DOHH2 (cell line): ENCODE results near the gene GNG14.
A peak's percentile ranks its signal among the peaks of the same experiment; 100 is the strongest.

Experiments
- H3F3A ChIP-seq: fragments of 200-600 bp; sonication (generic), shearing (Covaris generic); 2 replicates; pipeline ENCODE4 v1.6.0; 2016; ENCODE audit warnings: antibody characterized with exemption, mild to moderate bottlenecking; ENCODE audit not compliant: control insufficient read depth, insufficient read depth
- H3K27ac ChIP-seq: fragments of 200-600 bp; sonication (generic); 2 replicates; pipeline ENCODE4 v1.5.1; 2014; ENCODE audit warnings: low read depth, mild to moderate bottlenecking, low read length, moderate library complexity
- H3K27me3 ChIP-seq: fragments of 200-600 bp; sonication (generic); 2 replicates; pipeline ENCODE4 v1.6.1; 2014; ENCODE audit warnings: mild to moderate bottlenecking, low read length, mixed read lengths; ENCODE audit not compliant: control insufficient read depth
- H3K36me3 ChIP-seq: fragments of 200-600 bp; sonication (generic); 2 replicates; pipeline ENCODE4 v1.6.1; 2014; ENCODE audit warnings: mild to moderate bottlenecking, low read length, moderate library complexity, mixed read lengths; ENCODE audit not compliant: control insufficient read depth
- H3K4me1 ChIP-seq: fragments of 200-600 bp; sonication (generic); 2 replicates; pipeline ENCODE4 v1.6.1; 2014; ENCODE audit warnings: mild to moderate bottlenecking, low read length, mixed read lengths; ENCODE audit not compliant: control insufficient read depth
- H3K4me2 ChIP-seq: fragments of 200-600 bp; sonication (generic); 2 replicates; pipeline ENCODE4 v1.6.0; 2014; ENCODE audit warnings: mild to moderate bottlenecking, low read length, moderate library complexity
- H3K4me3 ChIP-seq: fragments of 200-600 bp; sonication (generic); 2 replicates; pipeline ENCODE4 v1.5.1; 2014; ENCODE audit warnings: mild to moderate bottlenecking, low read length, mixed read lengths
- H3K79me2 ChIP-seq: fragments of 200-600 bp; sonication (generic); 2 replicates; pipeline ENCODE4 v1.6.1; 2014; ENCODE audit warnings: mild to moderate bottlenecking, low read length, mixed read lengths; ENCODE audit not compliant: control insufficient read depth
- H3K9me2 ChIP-seq: fragments of 200-600 bp; sonication (generic); replicated peaks from 2 replicates; pipeline ENCODE4 v1.6.1; 2014; ENCODE audit warnings: mild to moderate bottlenecking, low read length, mixed read lengths; ENCODE audit not compliant: control insufficient read depth
- H3K9me3 ChIP-seq: fragments of 200-600 bp; sonication (generic); 2 replicates; pipeline ENCODE4 v1.6.1; 2014; ENCODE audit warnings: antibody characterized with exemption, low read length, mixed read lengths; ENCODE audit not compliant: control insufficient read depth, insufficient read depth
- H4K20me1 ChIP-seq: fragments of 200-600 bp; sonication (generic); 2 replicates; pipeline ENCODE4 v1.6.0; 2014; ENCODE audit warnings: low read depth, mild to moderate bottlenecking, antibody characterized with exemption, low read length, moderate library complexity; ENCODE audit not compliant: control insufficient read depth, insufficient read depth
- EZH2phosphoT487 ChIP-seq: fragments of 200-600 bp; sonication (generic); IDR thresholded peaks from 2 replicates; pipeline ENCODE4 v1.6.1; 2017; ENCODE audit warnings: borderline replicate concordance, mild to moderate bottlenecking, antibody characterized with exemption, low read length, moderate library complexity, mixed read lengths
- TF ChIP-seq, protein P1 (sequence below): fragments of 200-600 bp; sonication (generic); IDR thresholded peaks from one replicate; pipeline ENCODE4 v1.5.1; 2014; ENCODE audit warnings: antibody characterized with exemption, mild to moderate bottlenecking, low read depth, low read length; ENCODE audit not compliant: poor library complexity, severe bottlenecking

The GNG14 gene

DNA sequence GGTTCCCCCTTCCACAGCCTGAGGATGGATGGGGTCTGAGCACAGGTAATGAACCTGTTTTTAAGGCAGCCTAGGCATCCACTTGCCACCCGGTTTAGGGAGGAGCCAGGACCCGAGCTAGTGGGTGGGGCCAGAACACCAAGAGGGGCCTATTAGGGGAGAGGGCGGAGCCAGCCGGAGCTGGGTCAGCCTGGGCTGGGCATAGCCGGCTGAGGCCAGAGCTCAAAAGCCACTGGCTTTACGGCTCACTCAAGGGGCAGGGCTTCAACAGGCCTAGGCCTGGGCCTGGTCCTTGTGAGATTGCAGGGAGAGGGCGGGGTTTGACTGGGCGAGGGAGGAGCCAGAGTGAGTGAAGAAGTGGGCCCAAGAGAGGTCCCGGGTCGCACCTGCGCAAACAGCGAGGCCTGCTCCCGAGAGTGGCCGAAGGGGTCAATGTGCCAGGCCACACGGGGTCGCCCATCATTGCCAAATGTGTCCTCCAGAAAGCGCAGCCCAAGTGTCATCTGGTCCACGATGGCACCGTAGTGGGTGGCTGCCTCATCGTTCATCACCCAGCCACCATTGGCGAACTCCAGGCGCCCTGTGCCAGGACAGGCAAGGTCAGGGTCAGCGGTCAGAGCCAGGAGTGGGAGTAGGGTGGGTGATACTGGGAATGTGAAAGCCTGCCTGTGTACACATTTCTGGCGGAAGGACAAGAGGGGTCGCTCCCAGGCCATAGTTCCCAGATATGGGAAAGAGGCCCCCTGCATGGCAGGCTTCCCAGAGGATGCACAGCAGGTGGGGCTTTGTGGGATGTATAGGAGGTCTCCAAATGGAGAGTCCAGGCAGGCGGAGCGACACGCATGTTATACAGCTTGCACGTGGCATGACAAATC is 23.2 kb upstream of the GNG14 start:
- no peaks in the 10 kb centered on the region for H3K9me2 ChIP-seq
- TF ChIP-seq, protein P1, sequence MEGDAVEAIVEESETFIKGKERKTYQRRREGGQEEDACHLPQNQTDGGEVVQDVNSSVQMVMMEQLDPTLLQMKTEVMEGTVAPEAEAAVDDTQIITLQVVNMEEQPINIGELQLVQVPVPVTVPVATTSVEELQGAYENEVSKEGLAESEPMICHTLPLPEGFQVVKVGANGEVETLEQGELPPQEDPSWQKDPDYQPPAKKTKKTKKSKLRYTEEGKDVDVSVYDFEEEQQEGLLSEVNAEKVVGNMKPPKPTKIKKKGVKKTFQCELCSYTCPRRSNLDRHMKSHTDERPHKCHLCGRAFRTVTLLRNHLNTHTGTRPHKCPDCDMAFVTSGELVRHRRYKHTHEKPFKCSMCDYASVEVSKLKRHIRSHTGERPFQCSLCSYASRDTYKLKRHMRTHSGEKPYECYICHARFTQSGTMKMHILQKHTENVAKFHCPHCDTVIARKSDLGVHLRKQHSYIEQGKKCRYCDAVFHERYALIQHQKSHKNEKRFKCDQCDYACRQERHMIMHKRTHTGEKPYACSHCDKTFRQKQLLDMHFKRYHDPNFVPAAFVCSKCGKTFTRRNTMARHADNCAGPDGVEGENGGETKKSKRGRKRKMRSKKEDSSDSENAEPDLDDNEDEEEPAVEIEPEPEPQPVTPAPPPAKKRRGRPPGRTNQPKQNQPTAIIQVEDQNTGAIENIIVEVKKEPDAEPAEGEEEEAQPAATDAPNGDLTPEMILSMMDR = no peak
- no peak for TF ChIP-seq EZH2phosphoT487
- H3F3A ChIP-seq = 0 out of 2 replicates have a peak, but pooled peaks cover 3% of the 10 kb centered on the region
- H3K27ac ChIP-seq = peak overlapping the region; percentile 41
- H3K4me3 ChIP-seq = peak overlapping the region; percentile 98
- H4K20me1 ChIP-seq = no peaks in the 10 kb centered on the region
- no peaks in the 10 kb centered on the region for H3K27me3 ChIP-seq
- H3K9me3 ChIP-seq = no peaks in the 10 kb centered on the region
- peaks cover 38% of the 10 kb centered on the region for H3K4me1 ChIP-seq
- peaks cover 47% of the 10 kb centered on the region for H3K79me2 ChIP-seq
- H3K4me2 ChIP-seq = peak overlapping the region; percentile 92
- peaks cover 31% of the 10 kb centered on the region for H3K36me3 ChIP-seq

DNA sequence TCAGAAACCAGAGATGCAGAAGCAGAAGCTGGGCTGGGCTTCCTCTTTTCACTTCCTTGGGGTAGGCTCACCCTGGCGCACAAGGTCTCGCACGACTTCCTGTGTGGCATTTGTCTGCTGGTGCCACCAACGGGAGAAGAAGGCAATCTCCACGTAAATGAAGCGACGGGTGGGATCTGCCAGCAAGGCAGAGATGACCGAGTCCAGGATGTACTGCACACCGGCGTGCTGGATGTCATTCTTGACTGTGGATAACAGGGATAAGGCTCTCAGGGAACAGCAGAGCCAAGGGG is 22.6 kb upstream of the GNG14 start:
- no peaks in the 10 kb centered on the region for H3K9me2 ChIP-seq
- peak overlapping the region; percentile 41 for H3K27ac ChIP-seq
- H4K20me1 ChIP-seq = no peaks in the 10 kb centered on the region
- H3K79me2 ChIP-seq = peaks cover 53% of the 10 kb centered on the region
- no peaks in the 10 kb centered on the region for H3K27me3 ChIP-seq
- peak overlapping the region; percentile 98 for H3K4me3 ChIP-seq
- peaks cover 40% of the 10 kb centered on the region for H3K4me1 ChIP-seq
- H3F3A ChIP-seq = 0 out of 2 replicates have a peak, but pooled peaks cover 3% of the 10 kb centered on the region
- peak overlapping the region; percentile 92 for H3K4me2 ChIP-seq
- H3K9me3 ChIP-seq = no peaks in the 10 kb centered on the region
- no peak for TF ChIP-seq EZH2phosphoT487
- peaks cover 34% of the 10 kb centered on the region for H3K36me3 ChIP-seq

GRCh38 chr19:12665671-12666264 is 22.0 kb upstream of the GNG14 start:
- H3K36me3 ChIP-seq = peaks cover 38% of the 10 kb centered on the region
- H3K4me2 ChIP-seq = peak overlapping the region; percentile 92
- TF ChIP-seq, protein P1 = no peak
- no peak for TF ChIP-seq EZH2phosphoT487
- H3K4me3 ChIP-seq = peak overlapping the region; percentile 98
- H3K27me3 ChIP-seq = no peaks in the 10 kb centered on the region
- peaks cover 58% of the 10 kb centered on the region for H3K79me2 ChIP-seq
- no peaks in the 10 kb centered on the region for H4K20me1 ChIP-seq
- peak overlapping the region; percentile 41 for H3K27ac ChIP-seq
- H3F3A ChIP-seq = 0 out of 2 replicates have a peak, but pooled peaks cover 3% of the 10 kb centered on the region
- H3K4me1 ChIP-seq = peaks cover 45% of the 10 kb centered on the region
- H3K9me3 ChIP-seq = no peaks in the 10 kb centered on the region
- H3K9me2 ChIP-seq = no peaks in the 10 kb centered on the region
